Tibial nerve (tissue), 3 donors: Measurements from ENCODE around the gene PTGES2.

Experiments
- POLR2A ChIP-seq, 2 donors: fragments of 450-650 bp; IDR thresholded peaks; one replicate each; pipeline ENCODE4 v1.6.1; 2017; ENCODE audit warnings: antibody characterized with exemption in 2 of 2, mild to moderate bottlenecking in 2 of 2, moderate library complexity in 2 of 2
- TF ChIP-seq, protein P1 (sequence below), 5 experiments: fragments of 200-600 bp in 3 of 5; fragments of 450-650 bp in 2 of 5; sonication (generic) in 3 of 5; IDR thresholded peaks; one replicate each; pipeline ENCODE4 v1.5.1; 2016 to 2019; ENCODE audit warnings: antibody characterized with exemption in 5 of 5, mild to moderate bottlenecking in 3 of 5, moderate library complexity in 2 of 5

- TF ChIP-seq, protein P1, sequence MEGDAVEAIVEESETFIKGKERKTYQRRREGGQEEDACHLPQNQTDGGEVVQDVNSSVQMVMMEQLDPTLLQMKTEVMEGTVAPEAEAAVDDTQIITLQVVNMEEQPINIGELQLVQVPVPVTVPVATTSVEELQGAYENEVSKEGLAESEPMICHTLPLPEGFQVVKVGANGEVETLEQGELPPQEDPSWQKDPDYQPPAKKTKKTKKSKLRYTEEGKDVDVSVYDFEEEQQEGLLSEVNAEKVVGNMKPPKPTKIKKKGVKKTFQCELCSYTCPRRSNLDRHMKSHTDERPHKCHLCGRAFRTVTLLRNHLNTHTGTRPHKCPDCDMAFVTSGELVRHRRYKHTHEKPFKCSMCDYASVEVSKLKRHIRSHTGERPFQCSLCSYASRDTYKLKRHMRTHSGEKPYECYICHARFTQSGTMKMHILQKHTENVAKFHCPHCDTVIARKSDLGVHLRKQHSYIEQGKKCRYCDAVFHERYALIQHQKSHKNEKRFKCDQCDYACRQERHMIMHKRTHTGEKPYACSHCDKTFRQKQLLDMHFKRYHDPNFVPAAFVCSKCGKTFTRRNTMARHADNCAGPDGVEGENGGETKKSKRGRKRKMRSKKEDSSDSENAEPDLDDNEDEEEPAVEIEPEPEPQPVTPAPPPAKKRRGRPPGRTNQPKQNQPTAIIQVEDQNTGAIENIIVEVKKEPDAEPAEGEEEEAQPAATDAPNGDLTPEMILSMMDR (IDR thresholded peaks at IDR 0.05), result no peak
- no peak for TF ChIP-seq POLR2A (IDR thresholded peaks at IDR 0.05)
These were observed 4.7 kb downstream of the PTGES2 start for GRCh38 chr9:128122809-128123175.
